Peyer's patch (tissue), 4 donors: ENCODE data around the gene LRRC8B. TPM values are rescaled to one million over a fixed set of nuclear protein-coding genes. Genes with fewer than 3 reads are reported as not detected.

Experiments
- DNase-seq, 3 donors: peaks; one replicate each; pipeline ENCODE4 v3.0.0-alpha.2; 2017 to 2019
- H3K27ac ChIP-seq, 4 donors: fragments of 200-600 bp; sonication (generic); one replicate each; pipeline ENCODE4 v1.5.1; 2016 to 2019
- H3K27me3 ChIP-seq, 2 donors: fragments of 200-600 bp; sonication (generic); one replicate each; pipeline ENCODE4 v1.5.1; 2019
- H3K36me3 ChIP-seq, 3 donors: fragments of 200-600 bp; sonication (generic); one replicate each; pipeline ENCODE4 v1.5.1; 2016 to 2019
- H3K4me1 ChIP-seq, 4 donors: fragments of 200-600 bp; sonication (generic); one replicate each; pipeline ENCODE4 v1.5.1; 2016 to 2019
- H3K4me3 ChIP-seq, 4 donors: fragments of 200-600 bp; sonication (generic); 1 replicate in 3 of 4; 2 replicates in 1 of 4; pipeline ENCODE4 v1.5.1; 2016 to 2019; ENCODE audit warnings: mild to moderate bottlenecking in 1 of 4
- H3K9me3 ChIP-seq, 4 donors: fragments of 200-600 bp; sonication (generic); one replicate each; pipeline ENCODE4 v1.5.1; 2016 to 2019; ENCODE audit warnings: mild to moderate bottlenecking in 1 of 4
- CTCF ChIP-seq, 6 experiments: fragments of 450-650 bp in 4 of 6; fragments of 200-600 bp in 2 of 6; sonication (generic) in 1 of 6; IDR thresholded peaks; one replicate each; pipeline ENCODE4 v1.5.1; 2017 to 2019; ENCODE audit warnings: antibody characterized with exemption in 6 of 6, mild to moderate bottlenecking in 3 of 6, moderate library complexity in 1 of 6
- POLR2A ChIP-seq, 2 donors: fragments of 450-650 bp; IDR thresholded peaks; one replicate each; pipeline ENCODE4 v1.5.1; 2017; ENCODE audit warnings: antibody characterized with exemption in 2 of 2, mild to moderate bottlenecking in 2 of 2, moderate library complexity in 2 of 2
- total RNA-seq, 4 donors: library from RNA; depleted of rRNA; stranded (reverse); fragments of >200 nt; gene quantifications; one replicate each; pipeline ENCODE4 v1.1.0, GENCODE V29; 2016

Gene LRRC8B
- total RNA-seq, 4 donors from 2014 or later = 5.0 to 12.1 (median 7.9) TPM

- Histone ChIP-seq H3K36me3 (no peaks in the 10 kb centered on the region), H3K4me3 (no peak overlapping the region), H3K27ac (no peak overlapping the region), H3K9me3 (no peaks in the 10 kb centered on the region), H3K4me1 (peaks cover 0 to 6% (median 1%) of the 10 kb centered on the region in 4 donors), H3K27me3 (no peaks in the 10 kb centered on the region)
- no peak for TF ChIP-seq CTCF (IDR thresholded peaks at IDR 0.05)
- TF ChIP-seq POLR2A (IDR thresholded peaks at IDR 0.05) = no peak
- DNase-seq = no peak
Observed at GRCh38 chr1:89527750-89528381, 3.2 kb downstream of the LRRC8B start.

GRCh38 chr1:89528382-89528780, 3.8 kb downstream of the LRRC8B start:
- DNase-seq = no peak
- Histone ChIP-seq H3K4me3 (no peak overlapping the region), H3K27ac (no peak overlapping the region), H3K4me1 (peaks cover 0 to 6% (median 1%) of the 10 kb centered on the region in 4 donors), H3K9me3 (no peaks in the 10 kb centered on the region), H3K36me3 (no peaks in the 10 kb centered on the region), H3K27me3 (no peaks in the 10 kb centered on the region)
- TF ChIP-seq POLR2A (IDR thresholded peaks at IDR 0.05) (no peak), CTCF (IDR thresholded peaks at IDR 0.05) (no peak)

- no peaks in the 10 kb centered on the region for H3K36me3 ChIP-seq
- DNase-seq = no peak
- no peaks in the 10 kb centered on the region for H3K9me3 ChIP-seq
- no peak overlapping the region for H3K4me3 ChIP-seq
- TF ChIP-seq CTCF (IDR thresholded peaks at IDR 0.05) (no peak), POLR2A (IDR thresholded peaks at IDR 0.05) (no peak)
- no peaks in the 10 kb centered on the region for H3K27me3 ChIP-seq
- H3K4me1 ChIP-seq = peaks cover 0 to 6% (median 0%) of the 10 kb centered on the region in 4 donors
- no peak overlapping the region for H3K27ac ChIP-seq
Observed at GRCh38 chr1:89529196-89529595, 4.6 kb downstream of the LRRC8B start.

- DNase-seq = no peak
- Histone ChIP-seq H3K4me3 (no peak overlapping the region), H3K36me3 (no peaks in the 10 kb centered on the region), H3K27me3 (no peaks in the 10 kb centered on the region), H3K9me3 (no peaks in the 10 kb centered on the region), H3K27ac (no peak overlapping the region), H3K4me1 (peaks cover 0 to 6% (median 0%) of the 10 kb centered on the region in 4 donors)
- TF ChIP-seq POLR2A (IDR thresholded peaks at IDR 0.05) (no peak), CTCF (IDR thresholded peaks at IDR 0.05) (no peak)
Observed at GRCh38 chr1:89530444-89531089, 5.9 kb downstream of the LRRC8B start.

GRCh38 chr1:89531480-89532139, 7.0 kb downstream of the LRRC8B start:
- H3K36me3 ChIP-seq = no peaks in the 10 kb centered on the region
- no peak for DNase-seq
- no peaks in the 10 kb centered on the region for H3K4me1 ChIP-seq
- H3K27me3 ChIP-seq = no peaks in the 10 kb centered on the region
- no peak overlapping the region for H3K27ac ChIP-seq
- no peak for TF ChIP-seq POLR2A (IDR thresholded peaks at IDR 0.05)
- TF ChIP-seq CTCF (IDR thresholded peaks at IDR 0.05) = no peak
- no peaks in the 10 kb centered on the region for H3K9me3 ChIP-seq
- H3K4me3 ChIP-seq = no peak overlapping the region
